ENCODE data around the gene SH3PXD2B. TPM values are rescaled to one million over a fixed set of nuclear protein-coding genes. Genes with fewer than 3 reads are reported as not detected.

Gene SH3PXD2B
- total and polyA plus RNA-seq, 5 donors from 2014 or later: 0.10 TPM; not detected in 4

GRCh38 chr5:172424111-172424490 lies 30.2 kb downstream of the SH3PXD2B start:
- Mint-ChIP-seq H3K4me3 (no peak overlapping the region), H3K9me3 (no peaks in the 10 kb centered on the region), H3K27ac (no peak overlapping the region), H3K4me1 (no peaks in the 10 kb centered on the region), H3K36me3 (no peaks in the 10 kb centered on the region), H3K27me3 (no peaks in the 10 kb centered on the region)
- no peaks in the 10 kb centered on the region for H3K36me3 ChIP-seq (ENCODE audit: control insufficient read depth, insufficient read depth, low read length)
- no peak for DNase-seq
- no peaks in the 10 kb centered on the region for H3K27me3 ChIP-seq (ENCODE audit: control insufficient read depth, insufficient read depth, low read length)
- ATAC-seq (ENCODE audit: low read depth in 2 of 2): no peak
- no peaks in the 10 kb centered on the region for H3K4me1 ChIP-seq (ENCODE audit: control insufficient read depth, insufficient read depth, low read length, poor library complexity, severe bottlenecking)
- H3K27ac ChIP-seq (ENCODE audit: insufficient read depth, low read length, poor library complexity, severe bottlenecking): no peak overlapping the region
- H3K4me3 ChIP-seq (ENCODE audit: low read depth, low read length): no peak overlapping the region
- no peaks in the 10 kb centered on the region for H3K9me3 ChIP-seq (ENCODE audit: control insufficient read depth in 2 of 2, low read length in 2 of 2)

GRCh38 chr5:172423379-172424110 lies 30.8 kb downstream of the SH3PXD2B start:
- Mint-ChIP-seq H3K4me1 (no peaks in the 10 kb centered on the region), H3K4me3 (no peak overlapping the region), H3K27ac (no peak overlapping the region), H3K9me3 (no peaks in the 10 kb centered on the region), H3K36me3 (no peaks in the 10 kb centered on the region), H3K27me3 (no peaks in the 10 kb centered on the region)
- H3K4me3 ChIP-seq (ENCODE audit: low read depth, low read length): no peak overlapping the region
- H3K36me3 ChIP-seq (ENCODE audit: control insufficient read depth, insufficient read depth, low read length): no peaks in the 10 kb centered on the region
- no peak overlapping the region for H3K27ac ChIP-seq (ENCODE audit: insufficient read depth, low read length, poor library complexity, severe bottlenecking)
- H3K4me1 ChIP-seq (ENCODE audit: control insufficient read depth, insufficient read depth, low read length, poor library complexity, severe bottlenecking): no peaks in the 10 kb centered on the region
- H3K9me3 ChIP-seq (ENCODE audit: control insufficient read depth in 2 of 2, low read length in 2 of 2): no peaks in the 10 kb centered on the region
- ATAC-seq (ENCODE audit: low read depth in 2 of 2): no peak
- no peak for DNase-seq
- no peaks in the 10 kb centered on the region for H3K27me3 ChIP-seq (ENCODE audit: control insufficient read depth, insufficient read depth, low read length)

GRCh38 chr5:172422255-172422654 lies 32.1 kb downstream of the SH3PXD2B start:
- Histone ChIP-seq H3K4me1 (ENCODE audit: control insufficient read depth, insufficient read depth, low read length, poor library complexity, severe bottlenecking) (no peaks in the 10 kb centered on the region), H3K36me3 (ENCODE audit: control insufficient read depth, insufficient read depth, low read length) (no peaks in the 10 kb centered on the region), H3K27me3 (ENCODE audit: control insufficient read depth, insufficient read depth, low read length) (no peaks in the 10 kb centered on the region), H3K27ac (ENCODE audit: insufficient read depth, low read length, poor library complexity, severe bottlenecking) (no peak overlapping the region), H3K9me3 (ENCODE audit: control insufficient read depth in 2 of 2, low read length in 2 of 2) (no peaks in the 10 kb centered on the region), H3K4me3 (ENCODE audit: low read depth, low read length) (no peak overlapping the region)
- DNase-seq (no peak), ATAC-seq (ENCODE audit: low read depth in 2 of 2) (no peak)
- no peaks in the 10 kb centered on the region for H3K4me1 Mint-ChIP-seq
- H3K27ac Mint-ChIP-seq: no peak overlapping the region
- H3K9me3 Mint-ChIP-seq: no peaks in the 10 kb centered on the region
- H3K4me3 Mint-ChIP-seq: no peak overlapping the region
- H3K27me3 Mint-ChIP-seq: no peaks in the 10 kb centered on the region
- H3K36me3 Mint-ChIP-seq: no peaks in the 10 kb centered on the region

- no peaks in the 10 kb centered on the region for H3K9me3 ChIP-seq (ENCODE audit: control insufficient read depth in 2 of 2, low read length in 2 of 2)
- no peak overlapping the region for H3K27ac ChIP-seq (ENCODE audit: insufficient read depth, low read length, poor library complexity, severe bottlenecking)
- peak in 1 of 2 donors; percentile 8 for ATAC-seq (ENCODE audit: low read depth in 2 of 2)
- H3K4me3 ChIP-seq (ENCODE audit: low read depth, low read length): no peak overlapping the region
- H3K4me1 Mint-ChIP-seq: no peaks in the 10 kb centered on the region
- no peaks in the 10 kb centered on the region for H3K27me3 ChIP-seq (ENCODE audit: control insufficient read depth, insufficient read depth, low read length)
- no peaks in the 10 kb centered on the region for H3K36me3 Mint-ChIP-seq
- no peaks in the 10 kb centered on the region for H3K9me3 Mint-ChIP-seq
- H3K27me3 Mint-ChIP-seq: no peaks in the 10 kb centered on the region
- no peaks in the 10 kb centered on the region for H3K4me1 ChIP-seq (ENCODE audit: control insufficient read depth, insufficient read depth, low read length, poor library complexity, severe bottlenecking)
- DNase-seq: no peak
- no peak overlapping the region for H3K4me3 Mint-ChIP-seq
- H3K36me3 ChIP-seq (ENCODE audit: control insufficient read depth, insufficient read depth, low read length): no peaks in the 10 kb centered on the region
- H3K27ac Mint-ChIP-seq: no peak overlapping the region
Measured at GRCh38 chr5:172421020-172421419, 33.3 kb downstream of the SH3PXD2B start.

- Mint-ChIP-seq H3K4me1 (no peaks in the 10 kb centered on the region), H3K36me3 (no peaks in the 10 kb centered on the region), H3K9me3 (no peaks in the 10 kb centered on the region), H3K27me3 (no peaks in the 10 kb centered on the region), H3K27ac (no peak overlapping the region), H3K4me3 (no peak overlapping the region)
- Histone ChIP-seq H3K36me3 (ENCODE audit: control insufficient read depth, insufficient read depth, low read length) (no peaks in the 10 kb centered on the region), H3K27ac (ENCODE audit: insufficient read depth, low read length, poor library complexity, severe bottlenecking) (no peak overlapping the region), H3K9me3 (ENCODE audit: control insufficient read depth in 2 of 2, low read length in 2 of 2) (no peaks in the 10 kb centered on the region), H3K4me1 (ENCODE audit: control insufficient read depth, insufficient read depth, low read length, poor library complexity, severe bottlenecking) (no peaks in the 10 kb centered on the region), H3K4me3 (ENCODE audit: low read depth, low read length) (no peak overlapping the region), H3K27me3 (ENCODE audit: control insufficient read depth, insufficient read depth, low read length) (no peaks in the 10 kb centered on the region)
- ATAC-seq (ENCODE audit: low read depth in 2 of 2) (no peak), DNase-seq (peak in 2 of 3 donors; percentile 2 to 72)
Measured at GRCh38 chr5:172420235-172420939, 33.9 kb downstream of the SH3PXD2B start.

- H3K4me1 Mint-ChIP-seq: no peaks in the 10 kb centered on the region
- H3K9me3 Mint-ChIP-seq: no peaks in the 10 kb centered on the region
- H3K27me3 Mint-ChIP-seq: no peaks in the 10 kb centered on the region
- no peak for ATAC-seq (ENCODE audit: low read depth in 2 of 2)
- no peak for DNase-seq
- Histone ChIP-seq H3K4me3 (ENCODE audit: low read depth, low read length) (no peak overlapping the region), H3K9me3 (ENCODE audit: control insufficient read depth in 2 of 2, low read length in 2 of 2) (no peaks in the 10 kb centered on the region), H3K4me1 (ENCODE audit: control insufficient read depth, insufficient read depth, low read length, poor library complexity, severe bottlenecking) (no peaks in the 10 kb centered on the region), H3K36me3 (ENCODE audit: control insufficient read depth, insufficient read depth, low read length) (no peaks in the 10 kb centered on the region), H3K27ac (ENCODE audit: insufficient read depth, low read length, poor library complexity, severe bottlenecking) (no peak overlapping the region), H3K27me3 (ENCODE audit: control insufficient read depth, insufficient read depth, low read length) (no peaks in the 10 kb centered on the region)
- no peaks in the 10 kb centered on the region for H3K36me3 Mint-ChIP-seq
- no peak overlapping the region for H3K27ac Mint-ChIP-seq
- H3K4me3 Mint-ChIP-seq: no peak overlapping the region
Measured at GRCh38 chr5:172418862-172419814, 35.2 kb downstream of the SH3PXD2B start.

GRCh38 chr5:172417983-172418630 lies 36.2 kb downstream of the SH3PXD2B start:
- no peaks in the 10 kb centered on the region for H3K36me3 Mint-ChIP-seq
- H3K27me3 Mint-ChIP-seq: no peaks in the 10 kb centered on the region
- DNase-seq (no peak), ATAC-seq (ENCODE audit: low read depth in 2 of 2) (no peak)
- H3K9me3 Mint-ChIP-seq: no peaks in the 10 kb centered on the region
- no peak overlapping the region for H3K27ac Mint-ChIP-seq
- H3K27ac ChIP-seq (ENCODE audit: insufficient read depth, low read length, poor library complexity, severe bottlenecking): no peak overlapping the region
- H3K4me1 ChIP-seq (ENCODE audit: control insufficient read depth, insufficient read depth, low read length, poor library complexity, severe bottlenecking): no peaks in the 10 kb centered on the region
- H3K27me3 ChIP-seq (ENCODE audit: control insufficient read depth, insufficient read depth, low read length): no peaks in the 10 kb centered on the region
- H3K4me3 ChIP-seq (ENCODE audit: low read depth, low read length): no peak overlapping the region
- H3K4me3 Mint-ChIP-seq: no peak overlapping the region
- H3K36me3 ChIP-seq (ENCODE audit: control insufficient read depth, insufficient read depth, low read length): no peaks in the 10 kb centered on the region
- no peaks in the 10 kb centered on the region for H3K9me3 ChIP-seq (ENCODE audit: control insufficient read depth in 2 of 2, low read length in 2 of 2)
- no peaks in the 10 kb centered on the region for H3K4me1 Mint-ChIP-seq

Measured in CD4-positive, CD25-positive, alpha-beta regulatory T cell (primary cell).